K562 (cell line): ENCODE measurements around the gene RAB14. TPM values are rescaled to one million over a fixed set of nuclear protein-coding genes. Genes with fewer than 3 reads are reported as not detected.

Source experiments
- ATAC-seq: fragments of 200-7000 bp; cut with Tn5 transposase; 3 replicates; pipeline ENCODE4 v1.9.1; 2020; ENCODE audit warnings: moderate library complexity
- BruUV-seq: library from RNA; stranded (reverse); fragments of 400-500 nt; replicated peaks from 2 replicates; lab custom pipeline; 2021; lab: Mats Ljungman, UMichigan
- CTCF ChIA-PET: fragments of 300-600 bp; formaldehyde crosslinking; extraction: SDS; loops from one replicate; lab custom pipeline; 2021; ENCODE audit warnings: low intra/inter-chr PET ratio; lab: Yijun Ruan, JAX
- POLR2A ChIA-PET: fragments of 300-600, 350-650 bp; sonication (Branson Sonifier 250); formaldehyde crosslinking; extraction: SDS; loops from one replicate; lab custom pipeline; 2021; ENCODE audit warnings: antibody characterized with exemption, inconsistent platforms; lab: Yijun Ruan, JAX
- DNase-seq, 4 experiments: peaks; one replicate each; pipeline versions ENCODE4 v3.0.0 to v3.0.0-alpha.2; 2011 to 2018; ENCODE audit warnings: low spot score in 3 of 4, mixed read lengths in 3 of 4; ENCODE audit errors: extremely low read depth in 1 of 4
- FAIRE-seq: peaks from 2 replicates; lab custom pipeline; 2011; peaks lifted over from hg19 to GRCh38; lab: Jason Lieb, UNC
- H2AFZ ChIP-seq: 2 replicates; pipeline ENCODE4 v1.6.0; 2011; ENCODE audit warnings: low read depth, low read length, control low read depth, inconsistent platforms
- H3K27ac ChIP-seq: fragments of 200-600 bp; 3 replicates; pipeline ENCODE4 v1.8.0; 2011; ENCODE audit warnings: low read depth, mild to moderate bottlenecking, control low read depth, inconsistent platforms, low read length, moderate library complexity, mixed read lengths; ENCODE audit errors: extremely low read depth
- H3K27me3 ChIP-seq, 2 experiments: fragments of 300-600 bp in 1 of 2; 2 replicates in 1 of 2; 3 replicates in 1 of 2; pipeline versions ENCODE4 v1.6.0 to v1.8.0; 2011; ENCODE audit warnings: inconsistent platforms in 2 of 2, low read length in 2 of 2, mild to moderate bottlenecking in 1 of 2, mixed read lengths in 1 of 2, moderate library complexity in 1 of 2; ENCODE audit not compliant: control insufficient read depth in 2 of 2, insufficient read depth in 2 of 2
- H3K36me3 ChIP-seq: fragments of 300-600 bp; 3 replicates; pipeline ENCODE4 v1.8.0; 2011; ENCODE audit warnings: mild to moderate bottlenecking, low read length, inconsistent platforms; ENCODE audit not compliant: control insufficient read depth, insufficient read depth
- H3K4me1 ChIP-seq, 2 experiments: fragments of 200-600 bp in 1 of 2; replicated peaks in 1 of 2; 2 replicates in 1 of 2; 3 replicates in 1 of 2; pipeline versions ENCODE4 v1.5.1 to v1.8.0; 2011; ENCODE audit warnings: inconsistent platforms in 2 of 2, low read length in 2 of 2, mild to moderate bottlenecking in 1 of 2, mixed read lengths in 1 of 2, moderate library complexity in 1 of 2; ENCODE audit not compliant: control insufficient read depth in 2 of 2, insufficient read depth in 2 of 2
- H3K4me2 ChIP-seq: 2 replicates; pipeline ENCODE4 v1.6.1; 2011; ENCODE audit warnings: low read length, control low read depth, inconsistent platforms, mixed read lengths; ENCODE audit not compliant: insufficient read depth
- H3K4me3 ChIP-seq: fragments of 200-600 bp; sonication (generic), shearing (Covaris generic); 2 replicates; pipeline ENCODE4 v1.5.1; 2016; ENCODE audit warnings: control low read depth, inconsistent platforms
- H3K79me2 ChIP-seq: fragments of 200-600 bp; 3 replicates; pipeline ENCODE4 v1.8.0; 2011; ENCODE audit warnings: low read length, inconsistent platforms; ENCODE audit not compliant: control insufficient read depth, insufficient read depth
- H3K9ac ChIP-seq, 2 experiments: 2 replicates each; pipeline versions ENCODE4 v1.6.0 to v1.6.1; 2011; ENCODE audit warnings: low read depth in 2 of 2, low read length in 2 of 2, control low read depth in 1 of 2, inconsistent platforms in 1 of 2, mild to moderate bottlenecking in 1 of 2, mixed read lengths in 1 of 2; ENCODE audit not compliant: insufficient read depth in 1 of 2
- H3K9me1 ChIP-seq: one replicate; pipeline ENCODE4 v1.6.0; 2011; ENCODE audit warnings: inconsistent platforms, mild to moderate bottlenecking, low read length, moderate library complexity; ENCODE audit not compliant: control insufficient read depth, insufficient read depth
- H3K9me3 ChIP-seq: replicated peaks from 2 replicates; pipeline ENCODE4 v1.5.1; 2011; ENCODE audit warnings: low read depth, low read length, inconsistent platforms; ENCODE audit not compliant: control insufficient read depth, insufficient read depth
- H4K20me1 ChIP-seq: replicated peaks from 2 replicates; pipeline ENCODE4 v1.6.1; 2011; ENCODE audit warnings: low read length, inconsistent platforms, mixed read lengths; ENCODE audit not compliant: control insufficient read depth, insufficient read depth
- ZNF609 ChIP-seq: sonication (generic); formaldehyde crosslinking; IDR thresholded peaks from 2 replicates; pipeline ENCODE4 v1.8.1; 2023; ENCODE audit warnings: missing genetic modification reagents, mild to moderate bottlenecking, borderline replicate concordance
- WGBS: fragments of 100-300 bp; shearing (Covaris generic); methylation state at CpG from one replicate; pipeline ENCODE4 v1.1.6; 2016; ENCODE audit warnings: low coverage, mixed read lengths; ENCODE audit not compliant: insufficient coverage; ENCODE audit errors: missing lambda C conversion rate; 5-methylcytosine and 5-hydroxymethylcytosine counted together
- in situ Hi-C: fragments of 300-500 bp; cut with MboI; formaldehyde crosslinking; loops from 4 replicates; pipeline ENCODE4 v1.15.0; 2018; ENCODE audit warnings: inconsistent platforms, mixed read lengths
- intact Hi-C: fragments of 100-400 bp; cut with micrococcal nuclease; formaldehyde crosslinking; loops from 2 replicates; pipeline ENCODE4 v1.14.2; 2022
- polyA plus RNA-seq, 8 experiments: library from polyadenylated mRNA; depleted of rRNA in 4 of 8; stranded (reverse) in 5 of 8; unstranded in 3 of 8; fragments of >200 nt; fragmentation: Nextera tagmentation in 2 of 8; fragmentation: Illumina TruSeq in 1 of 8; extraction: Ambion mirVana in 2 of 8; extraction: Trizol in 1 of 8; gene quantifications; 2 replicates each; pipeline versions ENCODE4 v1.2.1 to v1.2.3, GENCODE V29; 2011 to 2014; ENCODE audit warnings: inconsistent platforms in 1 of 8, missing spikeins in 1 of 8
- total RNA-seq, 7 experiments: library from RNA; depleted of rRNA in 6 of 7; stranded (reverse); fragments of >200 nt in 6 of 7; fragmentation: Illumina TruSeq in 2 of 7; extraction: Trizol in 2 of 7; gene quantifications; 2 replicates each; pipeline versions ENCODE4 v1.2.1 to v1.2.3, GENCODE V29; 2011 to 2021; ENCODE audit warnings: low replicate concordance in 1 of 7

The RAB14 gene
- total and polyA plus RNA-seq, 9 of the 15 experiments (the other 6 are each of a cell fraction or from before 2014, with no cell fraction given), result 10.3 to 41.8 (median 20.9) TPM

GRCh38 chr9:121239071-121239470 lies 37.4 kb upstream of the RAB14 start:
- no peak overlapping the region for H3K4me3 ChIP-seq
- FAIRE-seq, result no peak
- TF ChIP-seq ZNF609, result no peak
- H2AFZ ChIP-seq, result no peak overlapping the region
- H3K9me3 ChIP-seq, result no peaks in the 10 kb centered on the region
- no peaks in the 10 kb centered on the region for H4K20me1 ChIP-seq
- H3K27ac ChIP-seq, result no peak overlapping the region
- DNase-seq, result no peak
- ATAC-seq, result no peak
- no peak overlapping the region for H3K4me2 ChIP-seq
- intact Hi-C loops (no loop called here), in situ Hi-C loops (no loop called here)
- POLR2A ChIA-PET, result no interaction called here
- H3K9me1 ChIP-seq, result no peaks in the 10 kb centered on the region
- WGBS, result 14% methylated on average over 3 of the region's 3 CpGs
- BruUV-seq, result no TSS peak
- H3K27me3 ChIP-seq, result no peaks in the 10 kb centered on the region
- no peaks in the 10 kb centered on the region for H3K79me2 ChIP-seq
- H3K36me3 ChIP-seq, result no peaks in the 10 kb centered on the region
- peaks cover 12 to 18% of the 10 kb centered on the region in 2 experiments; a peak in 4 of 5 replicates for H3K4me1 ChIP-seq
- CTCF ChIA-PET, result no interaction called here
- no peak overlapping the region for H3K9ac ChIP-seq
